Astrocyte of the cerebellum (primary cell): ENCODE results near the gene CCAR1.
"Not testable (repeated sequence)": the region's sequence is repeated elsewhere in the genome, so short reads cannot be mapped to it uniquely, and the experiment has no call there.

Experiments
- DNase-seq: peaks from one replicate; pipeline ENCODE4 v3.0.0-alpha.2; 2011; ENCODE audit warnings: low read depth
- H3K4me3 ChIP-seq: 2 replicates; pipeline ENCODE4 v1.5.1; 2011; ENCODE audit warnings: mild to moderate bottlenecking, low read depth, low read length, moderate library complexity
- in situ Hi-C: cut with HindIII; loops from 2 replicates; pipeline ENCODE4 v1.10.0; 2017; ENCODE audit warnings: low sequenced_read_pairs
- TF ChIP-seq, protein P1 (sequence below): IDR thresholded peaks from 2 replicates; pipeline ENCODE4 v1.5.1; 2012; ENCODE audit warnings: low read length, low read depth, moderate library complexity, mild to moderate bottlenecking; ENCODE audit errors: missing control alignments

Gene CCAR1

DNA sequence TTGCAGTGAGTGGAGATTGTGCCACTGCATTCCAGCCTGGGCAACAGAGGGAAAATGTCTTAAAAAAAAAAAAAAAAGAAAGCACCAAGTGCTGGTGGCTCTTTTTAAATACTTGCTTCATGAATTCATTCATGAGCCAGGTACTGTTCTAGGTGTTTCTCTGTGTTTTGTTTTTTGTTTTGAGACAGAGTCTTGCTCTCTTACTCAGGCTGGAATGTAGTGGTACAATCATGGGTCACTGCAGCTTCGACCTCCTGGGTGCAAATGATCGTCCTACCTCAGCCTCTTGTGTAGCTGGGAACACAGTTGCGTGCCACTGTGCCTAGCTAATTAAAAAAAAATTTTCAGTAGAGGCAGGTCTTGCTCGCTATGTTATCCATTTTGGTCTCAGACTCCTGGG lies 111.6 kb downstream of the CCAR1 start:
- in situ Hi-C loops: loop anchor here (5.0 kb wide), 1 partner anchor 75 kb away; no protein-coding TSS in a partner anchor
- TF ChIP-seq, protein P1, sequence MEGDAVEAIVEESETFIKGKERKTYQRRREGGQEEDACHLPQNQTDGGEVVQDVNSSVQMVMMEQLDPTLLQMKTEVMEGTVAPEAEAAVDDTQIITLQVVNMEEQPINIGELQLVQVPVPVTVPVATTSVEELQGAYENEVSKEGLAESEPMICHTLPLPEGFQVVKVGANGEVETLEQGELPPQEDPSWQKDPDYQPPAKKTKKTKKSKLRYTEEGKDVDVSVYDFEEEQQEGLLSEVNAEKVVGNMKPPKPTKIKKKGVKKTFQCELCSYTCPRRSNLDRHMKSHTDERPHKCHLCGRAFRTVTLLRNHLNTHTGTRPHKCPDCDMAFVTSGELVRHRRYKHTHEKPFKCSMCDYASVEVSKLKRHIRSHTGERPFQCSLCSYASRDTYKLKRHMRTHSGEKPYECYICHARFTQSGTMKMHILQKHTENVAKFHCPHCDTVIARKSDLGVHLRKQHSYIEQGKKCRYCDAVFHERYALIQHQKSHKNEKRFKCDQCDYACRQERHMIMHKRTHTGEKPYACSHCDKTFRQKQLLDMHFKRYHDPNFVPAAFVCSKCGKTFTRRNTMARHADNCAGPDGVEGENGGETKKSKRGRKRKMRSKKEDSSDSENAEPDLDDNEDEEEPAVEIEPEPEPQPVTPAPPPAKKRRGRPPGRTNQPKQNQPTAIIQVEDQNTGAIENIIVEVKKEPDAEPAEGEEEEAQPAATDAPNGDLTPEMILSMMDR: no peak
- no peak overlapping the region for H3K4me3 ChIP-seq
- no peak for DNase-seq

DNA sequence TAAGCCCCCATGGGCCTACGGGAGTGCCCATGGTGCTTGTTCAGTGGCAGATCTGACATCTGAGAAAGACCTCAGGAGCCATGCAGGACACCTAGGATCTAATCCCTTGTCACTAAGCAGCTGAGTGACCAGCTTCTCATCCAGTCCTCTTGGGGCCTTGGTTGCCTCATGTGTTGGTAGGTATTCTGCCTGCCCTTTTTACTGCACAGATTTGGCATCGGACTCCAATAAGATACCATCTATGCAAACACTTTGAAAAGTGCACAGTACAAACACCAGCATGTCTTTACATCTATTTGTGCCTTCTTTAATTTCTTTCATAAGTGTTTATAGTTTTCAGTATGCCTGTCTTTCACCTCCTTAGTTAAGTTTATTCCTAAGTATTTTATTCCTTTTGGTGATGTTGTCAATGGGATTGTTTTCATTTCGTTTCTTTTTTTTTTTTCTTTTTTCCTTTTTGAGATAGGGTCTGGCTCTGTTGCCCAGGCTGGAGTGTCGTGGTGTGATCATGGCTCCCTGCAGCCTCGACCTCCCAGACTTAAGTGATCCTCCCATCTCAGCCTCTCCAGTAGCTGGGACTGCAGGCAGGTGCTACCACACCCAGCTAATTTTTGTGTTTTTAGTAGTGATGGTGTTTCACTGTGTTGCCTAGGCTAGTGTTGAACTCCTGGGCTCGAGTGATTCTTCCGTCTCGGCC lies 116.7 kb downstream of the CCAR1 start:
- DNase-seq: no peak
- no peak overlapping the region for H3K4me3 ChIP-seq
- TF ChIP-seq, protein P1: no peak
- in situ Hi-C loops: no loop called here

DNA sequence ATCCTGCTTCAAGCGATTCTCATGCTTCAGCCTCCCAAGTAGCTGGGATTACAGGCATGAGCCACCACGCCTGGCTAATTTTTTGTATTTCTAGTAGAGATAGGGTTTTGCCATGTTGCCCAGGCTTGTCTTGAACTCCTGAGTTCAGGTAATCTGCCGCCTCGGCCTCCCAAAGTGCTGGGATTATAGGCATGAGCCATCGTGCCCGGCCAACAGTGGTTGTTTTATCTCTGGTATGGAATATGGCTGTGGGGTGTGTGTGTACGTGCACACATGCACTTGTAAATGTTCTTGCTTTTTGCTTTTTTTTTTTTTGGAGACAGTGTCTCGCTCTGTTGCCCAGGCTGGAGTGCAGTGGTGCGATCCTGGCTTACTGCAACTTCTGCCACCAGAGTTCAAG lies 119.6 kb downstream of the CCAR1 start:
- DNase-seq, H3K4me3 ChIP-seq, in situ Hi-C loops: not testable (repeated sequence)
